Smooth muscle cell (in vitro differentiated cells): Measurements from ENCODE around the gene HOXA11. TPM values are rescaled to one million over a fixed set of nuclear protein-coding genes. Genes with fewer than 3 reads are reported as not detected.

Experiments used
- DNase-seq: peaks from one replicate; lab custom pipeline; 2025; ENCODE audit not compliant: unreplicated experiment; lab: John Stamatoyannopoulos, UW
- H2AFZ ChIP-seq: fragments of 200-600 bp; sonication (generic); 2 replicates; pipeline ENCODE4 v1.6.0; 2016; ENCODE audit warnings: antibody characterized with exemption, low read depth, mild to moderate bottlenecking
- H3F3A ChIP-seq: fragments of 200-600 bp; sonication (generic); 2 replicates; pipeline ENCODE4 v1.6.0; 2017; ENCODE audit warnings: antibody characterized with exemption, low read depth
- H3K27ac ChIP-seq: fragments of 200-600 bp; sonication (generic); 2 replicates; pipeline ENCODE4 v1.5.1; 2016; ENCODE audit warnings: low read depth, mild to moderate bottlenecking
- H3K27me3 ChIP-seq: fragments of 200-600 bp; sonication (generic); 2 replicates; pipeline ENCODE4 v1.6.1; 2016; ENCODE audit warnings: low read depth, mild to moderate bottlenecking
- H3K36me3 ChIP-seq: fragments of 200-600 bp; sonication (generic); 2 replicates; pipeline ENCODE4 v1.5.1; 2016; ENCODE audit warnings: low read depth
- H3K4me1 ChIP-seq: fragments of 200-600 bp; sonication (generic); 2 replicates; pipeline ENCODE4 v1.5.1; 2016; ENCODE audit warnings: low read depth
- H3K4me2 ChIP-seq: fragments of 200-600 bp; sonication (generic); 2 replicates; pipeline ENCODE4 v1.6.0; 2016; ENCODE audit warnings: mild to moderate bottlenecking
- H3K4me3 ChIP-seq: fragments of 200-600 bp; sonication (generic); 2 replicates; pipeline ENCODE4 v1.5.1; 2016; ENCODE audit warnings: mild to moderate bottlenecking
- H3K79me2 ChIP-seq: fragments of 200-600 bp; sonication (generic); 2 replicates; pipeline ENCODE4 v1.6.0; 2016; ENCODE audit warnings: low read depth, mild to moderate bottlenecking
- H3K9ac ChIP-seq: fragments of 200-600 bp; sonication (generic); 2 replicates; pipeline ENCODE4 v1.6.0; 2016; ENCODE audit warnings: low read depth
- H3K9me3 ChIP-seq: fragments of 200-600 bp; sonication (generic); replicated peaks from 2 replicates; pipeline ENCODE4 v1.5.1; 2016; ENCODE audit warnings: low read depth
- H4K20me1 ChIP-seq: fragments of 200-600 bp; sonication (generic); 2 replicates; pipeline ENCODE4 v1.6.0; 2016; ENCODE audit warnings: low read depth
- WGBS: methylation state at CpG from one replicate; pipeline ENCODE4 v1.1.7; 2016; ENCODE audit warnings: low lambda C conversion rate; 5-methylcytosine and 5-hydroxymethylcytosine counted together
- polyA plus RNA-seq: library from polyadenylated mRNA; unstranded; fragments of >200 nt; fragmentation: Nextera tagmentation; extraction: Ambion mirVana; gene quantifications from 2 replicates; pipeline ENCODE4 v1.2.1, GENCODE V29; 2016
- total RNA-seq: library from RNA; depleted of rRNA; stranded (reverse); fragments of >200 nt; gene quantifications from 2 replicates; pipeline ENCODE4 v1.2.3, GENCODE V29; 2014
- TF ChIP-seq, protein P1 (sequence below): fragments of 200-600 bp; sonication (generic); IDR thresholded peaks from 2 replicates; pipeline ENCODE4 v1.5.1; 2017; ENCODE audit warnings: borderline replicate concordance, mild to moderate bottlenecking, antibody characterized with exemption; ENCODE audit not compliant: insufficient read depth, poor library complexity, severe bottlenecking

HOXA11 gene
- total and polyA plus RNA-seq, 2 experiments from 2014 or later, result 20.3 to 27.7 TPM

DNA sequence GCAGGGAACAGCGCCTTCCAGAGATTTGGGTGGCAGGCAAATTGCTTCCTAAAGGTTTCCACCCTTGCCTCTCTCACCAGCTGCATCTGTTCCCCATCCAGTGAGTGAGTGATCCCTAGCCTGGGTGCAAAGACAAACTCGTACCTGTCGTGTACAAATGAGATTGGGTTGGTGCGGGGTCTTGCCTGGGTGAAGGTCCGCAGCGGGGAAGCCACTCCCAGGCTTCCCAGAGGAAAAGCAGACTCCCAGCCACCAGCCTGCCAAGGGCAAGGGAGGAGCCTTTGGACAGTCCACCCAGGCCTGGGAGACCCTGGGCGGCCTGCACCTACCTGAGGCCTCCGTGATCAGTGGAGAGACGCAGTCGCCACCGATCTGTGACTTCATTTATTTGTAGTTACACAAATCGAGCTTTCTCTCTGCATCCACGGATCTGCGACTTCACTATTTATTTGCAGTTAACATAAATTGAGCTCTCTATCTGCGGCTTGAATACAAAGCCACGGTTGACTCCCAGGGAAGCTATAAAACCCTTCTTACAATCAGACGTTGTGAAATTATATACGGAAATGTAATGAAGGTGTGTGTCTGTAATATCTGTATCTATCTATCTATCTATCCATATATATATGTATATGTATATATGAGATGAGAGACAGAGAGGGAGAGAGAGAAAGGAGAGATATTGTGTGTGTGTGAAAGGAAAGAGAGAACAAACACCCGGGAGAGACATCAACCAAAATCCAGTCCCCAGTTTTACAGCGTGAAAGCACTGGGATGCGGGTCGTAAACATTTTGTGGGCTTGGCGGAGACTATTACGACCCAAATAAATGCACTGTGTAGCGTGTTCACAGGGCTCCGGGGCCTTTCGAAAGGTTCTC is 25.5 kb downstream of the HOXA11 start:
- Histone ChIP-seq H3K4me1 (peaks cover 3% of the 10 kb centered on the region), H3K27ac (no peak overlapping the region), H3K9me3 (no peaks in the 10 kb centered on the region), H3K36me3 (no peaks in the 10 kb centered on the region), H3K9ac (no peak overlapping the region), H3F3A (no peaks in the 10 kb centered on the region), H3K4me3 (no peak overlapping the region), H3K27me3 (peaks cover 65% of the 10 kb centered on the region), H3K79me2 (peaks cover 27% of the 10 kb centered on the region), H3K4me2 (peak overlapping the region; percentile 89), H4K20me1 (peaks cover 6% of the 10 kb centered on the region), H2AFZ (no peak overlapping the region)
- 65% methylated on average over 27 of the region's 27 CpGs for WGBS
- DNase-seq, result no peak
- TF ChIP-seq, protein P1, sequence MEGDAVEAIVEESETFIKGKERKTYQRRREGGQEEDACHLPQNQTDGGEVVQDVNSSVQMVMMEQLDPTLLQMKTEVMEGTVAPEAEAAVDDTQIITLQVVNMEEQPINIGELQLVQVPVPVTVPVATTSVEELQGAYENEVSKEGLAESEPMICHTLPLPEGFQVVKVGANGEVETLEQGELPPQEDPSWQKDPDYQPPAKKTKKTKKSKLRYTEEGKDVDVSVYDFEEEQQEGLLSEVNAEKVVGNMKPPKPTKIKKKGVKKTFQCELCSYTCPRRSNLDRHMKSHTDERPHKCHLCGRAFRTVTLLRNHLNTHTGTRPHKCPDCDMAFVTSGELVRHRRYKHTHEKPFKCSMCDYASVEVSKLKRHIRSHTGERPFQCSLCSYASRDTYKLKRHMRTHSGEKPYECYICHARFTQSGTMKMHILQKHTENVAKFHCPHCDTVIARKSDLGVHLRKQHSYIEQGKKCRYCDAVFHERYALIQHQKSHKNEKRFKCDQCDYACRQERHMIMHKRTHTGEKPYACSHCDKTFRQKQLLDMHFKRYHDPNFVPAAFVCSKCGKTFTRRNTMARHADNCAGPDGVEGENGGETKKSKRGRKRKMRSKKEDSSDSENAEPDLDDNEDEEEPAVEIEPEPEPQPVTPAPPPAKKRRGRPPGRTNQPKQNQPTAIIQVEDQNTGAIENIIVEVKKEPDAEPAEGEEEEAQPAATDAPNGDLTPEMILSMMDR, result no peak

DNA sequence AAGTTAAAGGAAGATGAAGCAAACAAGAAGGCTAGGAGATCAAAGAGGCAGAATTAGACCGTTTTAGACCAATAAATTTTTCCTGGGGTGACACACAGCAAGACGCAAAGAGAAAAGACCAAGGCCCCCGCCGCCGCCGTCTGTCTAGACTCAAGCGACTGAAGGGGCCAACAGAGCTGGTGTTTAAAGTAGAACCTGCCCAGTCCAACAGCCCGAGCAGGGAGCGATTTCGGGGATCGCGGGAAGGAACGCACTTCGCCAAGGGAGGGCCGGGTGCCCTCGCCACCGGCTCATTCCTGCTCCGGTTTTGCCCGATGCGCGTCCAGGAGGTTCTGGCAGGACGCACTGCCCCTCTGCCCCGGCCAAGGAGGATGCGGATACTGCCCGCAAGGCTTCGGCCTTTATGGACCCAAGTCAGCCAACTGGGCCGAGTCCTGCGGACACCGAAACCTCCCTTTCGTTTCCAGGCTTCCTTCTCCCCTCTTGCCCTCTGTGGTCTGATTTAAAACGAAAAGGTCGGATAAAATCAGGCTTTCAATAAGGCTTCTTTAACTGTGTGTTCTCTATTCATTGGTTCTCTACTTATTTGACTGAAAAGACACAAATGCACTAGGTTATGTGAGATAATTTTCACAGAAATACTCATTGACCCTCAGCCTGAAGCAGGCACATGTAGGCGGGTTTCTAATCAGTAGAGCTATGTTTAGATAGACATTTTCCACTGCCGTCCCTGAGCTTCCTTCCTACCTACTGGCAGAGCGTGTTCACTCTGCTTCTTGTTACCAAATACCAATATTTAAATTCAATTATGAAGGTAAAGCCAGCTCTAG is 26.4 kb downstream of the HOXA11 start:
- Histone ChIP-seq H3F3A (no peaks in the 10 kb centered on the region), H3K4me3 (no peak overlapping the region), H4K20me1 (no peaks in the 10 kb centered on the region), H3K9ac (no peak overlapping the region), H3K4me2 (no peak overlapping the region), H3K79me2 (peaks cover 19% of the 10 kb centered on the region), H3K9me3 (no peaks in the 10 kb centered on the region), H3K4me1 (peaks cover 3% of the 10 kb centered on the region), H3K27me3 (peaks cover 69% of the 10 kb centered on the region), H3K27ac (no peak overlapping the region), H3K36me3 (no peaks in the 10 kb centered on the region), H2AFZ (no peak overlapping the region)
- DNase-seq, result no peak
- TF ChIP-seq, protein P1, result no peak
- 60% methylated on average over 35 of the region's 35 CpGs for WGBS

DNA sequence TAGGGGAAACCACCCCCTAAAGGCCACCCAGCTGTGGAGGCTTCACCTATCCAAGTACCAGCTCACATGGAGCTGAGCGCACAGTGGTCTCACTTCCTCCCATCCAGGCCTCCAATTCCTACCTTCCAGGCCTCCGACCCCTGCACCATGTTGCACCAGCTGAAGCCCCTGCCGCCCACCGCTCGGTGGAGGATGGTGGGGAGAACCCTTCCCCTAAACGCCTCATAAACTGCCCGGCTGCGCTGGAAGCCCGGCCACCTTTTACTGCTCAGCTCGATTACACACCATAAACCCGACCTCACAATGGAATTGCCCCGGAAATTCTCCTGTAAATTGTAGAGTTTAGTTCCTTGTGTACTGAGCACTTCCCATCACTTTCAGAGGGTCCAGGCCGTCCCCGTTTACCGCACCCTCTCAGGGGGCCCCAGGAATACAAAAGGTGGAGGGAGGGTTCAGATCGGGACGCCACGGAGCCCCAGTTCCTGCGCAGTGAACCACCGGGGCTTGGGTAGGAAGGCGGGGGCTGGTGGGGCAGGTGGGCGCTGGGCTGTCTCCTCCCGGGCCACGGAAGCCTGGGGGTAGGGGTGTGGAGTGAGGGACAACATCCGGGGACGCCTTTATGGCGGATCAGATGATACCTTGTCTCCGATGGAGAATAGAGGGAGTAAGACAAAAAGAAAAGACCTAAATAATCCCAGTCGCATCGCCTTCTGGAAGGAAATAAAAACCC is 27.2 kb downstream of the HOXA11 start:
- peaks cover 3% of the 10 kb centered on the region for H3K4me1 ChIP-seq
- 46% methylated on average over 30 of the region's 30 CpGs for WGBS
- H3K4me2 ChIP-seq, result no peak overlapping the region

More for the DNA sequence above, 27.2 kb downstream of the HOXA11 start:
- peaks cover 11% of the 10 kb centered on the region for H3K79me2 ChIP-seq
- no peak overlapping the region for H3K9ac ChIP-seq
- H3K27me3 ChIP-seq, result peaks cover 77% of the 10 kb centered on the region
- no peaks in the 10 kb centered on the region for H3K9me3 ChIP-seq
- H4K20me1 ChIP-seq, result no peaks in the 10 kb centered on the region
- H3F3A ChIP-seq, result no peaks in the 10 kb centered on the region
- no peak overlapping the region for H3K4me3 ChIP-seq
- no peaks in the 10 kb centered on the region for H3K36me3 ChIP-seq
- DNase-seq, result no peak
- H2AFZ ChIP-seq, result no peak overlapping the region
- no peak overlapping the region for H3K27ac ChIP-seq
- TF ChIP-seq, protein P1, result no peak
